ENCODE data around the gene RAI2. TPM values are rescaled to one million over a fixed set of nuclear protein-coding genes. Genes with fewer than 3 reads are reported as not detected.

RAI2 gene
- total and polyA plus RNA-seq, 2 experiments from 2014 or later: 4.5 to 8.2 TPM

GRCh38 chrX:17824980-17825379 lies 36.1 kb downstream of the RAI2 start:
- H4K20me1 ChIP-seq (ENCODE audit: insufficient read depth, poor library complexity, severe bottlenecking): no peaks in the 10 kb centered on the region
- TF ChIP-seq CTCF (IDR thresholded peaks at IDR 0.05; ENCODE audit: poor library complexity) (no peak), EZH2phosphoT487 (IDR thresholded peaks at IDR 0.05; ENCODE audit: low read depth, severe bottlenecking, unreplicated experiment) (no peak), EZH2 (IDR thresholded peaks at IDR 0.05; ENCODE audit: borderline replicate concordance) (no peak)
- no peaks in the 10 kb centered on the region for H3K27me3 ChIP-seq
- no peak overlapping the region for H3K27ac ChIP-seq
- no peaks in the 10 kb centered on the region for H3K9me2 ChIP-seq (replicated peaks; ENCODE audit: insufficient read depth)
- DNase-seq (ENCODE audit: low spot score): no peak
- no peaks in the 10 kb centered on the region for H3K79me2 ChIP-seq
- H3K4me1 ChIP-seq (ENCODE audit: insufficient read depth): no peaks in the 10 kb centered on the region
- no peaks in the 10 kb centered on the region for H3K36me3 ChIP-seq (replicated peaks; ENCODE audit: insufficient read depth, low read depth)
- WGBS (ENCODE audit: low lambda C conversion rate, missing lambda C conversion rate): 87% methylated on average over 4 of the region's 4 CpGs
- H3K4me2 ChIP-seq: no peak overlapping the region
- H3K4me3 ChIP-seq: no peak overlapping the region
- H3K9me3 ChIP-seq (ENCODE audit: low read depth): no peaks in the 10 kb centered on the region
- no peak overlapping the region for H2AFZ ChIP-seq

- 63% methylated on average over 2 of the region's 2 CpGs for WGBS (ENCODE audit: low lambda C conversion rate, missing lambda C conversion rate)
- no peak overlapping the region for H3K4me3 ChIP-seq
- H3K9me3 ChIP-seq (ENCODE audit: low read depth): no peaks in the 10 kb centered on the region
Measured at GRCh38 chrX:17822351-17822750, 38.7 kb downstream of the RAI2 start.

GRCh38 chrX:17820100-17820499 lies 41.0 kb downstream of the RAI2 start:
- no peak overlapping the region for H3K4me2 ChIP-seq
- H3K36me3 ChIP-seq (replicated peaks; ENCODE audit: insufficient read depth, low read depth): no peaks in the 10 kb centered on the region
- no peaks in the 10 kb centered on the region for H4K20me1 ChIP-seq (ENCODE audit: insufficient read depth, poor library complexity, severe bottlenecking)
- H3K27ac ChIP-seq: no peak overlapping the region
- DNase-seq (ENCODE audit: low spot score): no peak
- no peak overlapping the region for H3K4me3 ChIP-seq
- H2AFZ ChIP-seq: no peak overlapping the region
- H3K27me3 ChIP-seq: no peaks in the 10 kb centered on the region
- H3K9me3 ChIP-seq (ENCODE audit: low read depth): no peaks in the 10 kb centered on the region
- WGBS (ENCODE audit: low lambda C conversion rate, missing lambda C conversion rate): 77% methylated on average over 3 of the region's 3 CpGs
- no peaks in the 10 kb centered on the region for H3K9me2 ChIP-seq (replicated peaks; ENCODE audit: insufficient read depth)
- TF ChIP-seq CTCF (IDR thresholded peaks at IDR 0.05; ENCODE audit: poor library complexity): no peak
- TF ChIP-seq EZH2 (IDR thresholded peaks at IDR 0.05; ENCODE audit: borderline replicate concordance): no peak
- TF ChIP-seq EZH2phosphoT487 (IDR thresholded peaks at IDR 0.05; ENCODE audit: low read depth, severe bottlenecking, unreplicated experiment): no peak
- H3K79me2 ChIP-seq: no peaks in the 10 kb centered on the region
- no peaks in the 10 kb centered on the region for H3K4me1 ChIP-seq (ENCODE audit: insufficient read depth)

More at GRCh38 chrX:17822351-17822750, 38.7 kb downstream of the RAI2 start:
- no peak for TF ChIP-seq CTCF (IDR thresholded peaks at IDR 0.05; ENCODE audit: poor library complexity)
- TF ChIP-seq EZH2phosphoT487 (IDR thresholded peaks at IDR 0.05; ENCODE audit: low read depth, severe bottlenecking, unreplicated experiment): no peak
- no peak for TF ChIP-seq EZH2 (IDR thresholded peaks at IDR 0.05; ENCODE audit: borderline replicate concordance)
- H2AFZ ChIP-seq: no peak overlapping the region
- H3K9me2 ChIP-seq (replicated peaks; ENCODE audit: insufficient read depth): no peaks in the 10 kb centered on the region
- H3K27me3 ChIP-seq: no peaks in the 10 kb centered on the region
- H3K79me2 ChIP-seq: no peaks in the 10 kb centered on the region
- H3K4me1 ChIP-seq (ENCODE audit: insufficient read depth): no peaks in the 10 kb centered on the region
- DNase-seq (ENCODE audit: low spot score): no peak
- no peaks in the 10 kb centered on the region for H3K36me3 ChIP-seq (replicated peaks; ENCODE audit: insufficient read depth, low read depth)
- no peak overlapping the region for H3K27ac ChIP-seq
- no peaks in the 10 kb centered on the region for H4K20me1 ChIP-seq (ENCODE audit: insufficient read depth, poor library complexity, severe bottlenecking)
- H3K4me2 ChIP-seq: no peak overlapping the region

GRCh38 chrX:17818726-17819125 lies 42.4 kb downstream of the RAI2 start:
- Histone ChIP-seq H3K4me2 (no peak overlapping the region), H2AFZ (no peak overlapping the region), H3K27ac (no peak overlapping the region), H3K36me3 (replicated peaks; ENCODE audit: insufficient read depth, low read depth) (no peaks in the 10 kb centered on the region), H3K27me3 (no peaks in the 10 kb centered on the region), H3K9me3 (ENCODE audit: low read depth) (no peaks in the 10 kb centered on the region), H3K4me1 (ENCODE audit: insufficient read depth) (no peaks in the 10 kb centered on the region), H4K20me1 (ENCODE audit: insufficient read depth, poor library complexity, severe bottlenecking) (no peaks in the 10 kb centered on the region), H3K9me2 (replicated peaks; ENCODE audit: insufficient read depth) (no peaks in the 10 kb centered on the region), H3K79me2 (no peaks in the 10 kb centered on the region), H3K4me3 (no peak overlapping the region)
- TF ChIP-seq EZH2 (IDR thresholded peaks at IDR 0.05; ENCODE audit: borderline replicate concordance): no peak
- TF ChIP-seq EZH2phosphoT487 (IDR thresholded peaks at IDR 0.05; ENCODE audit: low read depth, severe bottlenecking, unreplicated experiment): no peak
- no peak for TF ChIP-seq CTCF (IDR thresholded peaks at IDR 0.05; ENCODE audit: poor library complexity)
- DNase-seq (ENCODE audit: low spot score): no peak
- WGBS (ENCODE audit: low lambda C conversion rate, missing lambda C conversion rate): 87% methylated on average over 11 of the region's 11 CpGs

Data from hepatocyte (in vitro differentiated cells).